Neural crest cell (in vitro differentiated cells): Measurements from ENCODE around the gene CAMKK2. TPM values are rescaled to one million over a fixed set of nuclear protein-coding genes. Genes with fewer than 3 reads are reported as not detected.
"Not testable (repeated sequence)": the region's sequence is repeated elsewhere in the genome, so short reads cannot be mapped to it uniquely, and the experiment has no call there.

ENCODE experiments used
- DNase-seq: peaks from one replicate; pipeline ENCODE4 v3.0.0; 2021; ENCODE audit warnings: low read depth, mixed read lengths, low spot score
- H3K27ac Mint-ChIP-seq: one replicate; pipeline ENCODE4 v1.8.0; 2021; ENCODE audit warnings: mild to moderate bottlenecking, mixed read lengths; ENCODE audit not compliant: unreplicated experiment
- H3K27me3 Mint-ChIP-seq: 2 replicates; pipeline ENCODE4 v1.8.0; 2021; ENCODE audit warnings: low read depth, mild to moderate bottlenecking, mixed read lengths
- H3K36me3 Mint-ChIP-seq: 2 replicates; pipeline ENCODE4 v1.8.0; 2021; ENCODE audit warnings: low read depth, mild to moderate bottlenecking, mixed read lengths
- H3K4me1 Mint-ChIP-seq: 2 replicates; pipeline ENCODE4 v1.8.0; 2021; ENCODE audit warnings: mixed read lengths
- H3K4me3 Mint-ChIP-seq: one replicate; pipeline ENCODE4 v1.8.0; 2021; ENCODE audit warnings: mild to moderate bottlenecking, mixed read lengths
- H3K9me3 Mint-ChIP-seq: 2 replicates; pipeline ENCODE4 v1.8.0; 2021; ENCODE audit warnings: mixed read lengths
- total RNA-seq: library from RNA; stranded (reverse); gene quantifications from 2 replicates; pipeline ENCODE4 v1.2.1, GENCODE V29; 2021
- TF ChIP-seq, protein P1 (sequence below): fragments of 200-600 bp; sonication (generic); conservative IDR thresholded peaks from 2 replicates; pipeline ENCODE4 v1.5.0; 2021; ENCODE audit warnings: antibody characterized with exemption, mild to moderate bottlenecking

CAMKK2 gene
- total RNA-seq, 1 donor from 2014 or later = 43.1 TPM

DNA sequence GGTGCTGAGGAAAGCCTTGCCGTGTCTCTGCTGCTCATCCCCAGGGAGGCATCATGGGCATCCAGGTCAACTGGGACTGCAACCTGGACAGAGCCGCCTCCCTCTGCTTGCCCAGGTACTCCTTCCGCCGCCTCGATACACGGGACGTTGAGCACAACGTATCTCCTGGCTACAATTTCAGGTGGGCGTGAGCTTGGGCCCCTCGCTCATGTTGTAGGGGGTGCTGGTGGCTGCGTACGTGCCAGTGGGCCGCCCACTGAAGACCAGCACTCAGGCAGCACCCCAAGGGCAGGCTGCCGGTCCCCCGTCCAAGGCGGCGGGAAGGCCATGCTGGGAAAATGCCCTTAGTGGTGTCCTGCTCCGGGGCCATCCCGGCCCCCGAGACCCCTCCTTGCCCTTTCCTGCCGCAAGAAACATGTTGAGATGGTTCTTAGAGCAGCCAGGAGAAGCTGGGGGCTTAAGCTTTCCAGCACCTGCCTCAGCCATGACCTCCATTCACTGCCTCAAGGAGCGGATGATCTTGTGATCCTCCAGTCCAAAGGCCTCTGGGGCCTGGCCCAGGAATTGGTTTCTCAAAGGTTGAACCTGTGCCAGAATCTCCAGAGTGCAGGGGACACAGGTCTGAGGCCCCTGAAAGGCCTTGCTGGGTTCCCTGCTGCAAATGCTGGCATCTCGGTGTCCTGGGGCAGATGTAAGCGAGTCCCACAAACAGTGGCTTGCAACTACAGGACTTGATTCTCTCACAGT is 67.4 kb downstream of the CAMKK2 start:
- Mint-ChIP-seq H3K4me1 (peaks cover 4% of the 10 kb centered on the region), H3K27me3 (no peaks in the 10 kb centered on the region), H3K4me3 (no peak overlapping the region), H3K27ac (no peak overlapping the region), H3K9me3 (no peaks in the 10 kb centered on the region), H3K36me3 (no peaks in the 10 kb centered on the region)
- TF ChIP-seq, protein P1, sequence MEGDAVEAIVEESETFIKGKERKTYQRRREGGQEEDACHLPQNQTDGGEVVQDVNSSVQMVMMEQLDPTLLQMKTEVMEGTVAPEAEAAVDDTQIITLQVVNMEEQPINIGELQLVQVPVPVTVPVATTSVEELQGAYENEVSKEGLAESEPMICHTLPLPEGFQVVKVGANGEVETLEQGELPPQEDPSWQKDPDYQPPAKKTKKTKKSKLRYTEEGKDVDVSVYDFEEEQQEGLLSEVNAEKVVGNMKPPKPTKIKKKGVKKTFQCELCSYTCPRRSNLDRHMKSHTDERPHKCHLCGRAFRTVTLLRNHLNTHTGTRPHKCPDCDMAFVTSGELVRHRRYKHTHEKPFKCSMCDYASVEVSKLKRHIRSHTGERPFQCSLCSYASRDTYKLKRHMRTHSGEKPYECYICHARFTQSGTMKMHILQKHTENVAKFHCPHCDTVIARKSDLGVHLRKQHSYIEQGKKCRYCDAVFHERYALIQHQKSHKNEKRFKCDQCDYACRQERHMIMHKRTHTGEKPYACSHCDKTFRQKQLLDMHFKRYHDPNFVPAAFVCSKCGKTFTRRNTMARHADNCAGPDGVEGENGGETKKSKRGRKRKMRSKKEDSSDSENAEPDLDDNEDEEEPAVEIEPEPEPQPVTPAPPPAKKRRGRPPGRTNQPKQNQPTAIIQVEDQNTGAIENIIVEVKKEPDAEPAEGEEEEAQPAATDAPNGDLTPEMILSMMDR = no peak
- DNase-seq = no peak

DNA sequence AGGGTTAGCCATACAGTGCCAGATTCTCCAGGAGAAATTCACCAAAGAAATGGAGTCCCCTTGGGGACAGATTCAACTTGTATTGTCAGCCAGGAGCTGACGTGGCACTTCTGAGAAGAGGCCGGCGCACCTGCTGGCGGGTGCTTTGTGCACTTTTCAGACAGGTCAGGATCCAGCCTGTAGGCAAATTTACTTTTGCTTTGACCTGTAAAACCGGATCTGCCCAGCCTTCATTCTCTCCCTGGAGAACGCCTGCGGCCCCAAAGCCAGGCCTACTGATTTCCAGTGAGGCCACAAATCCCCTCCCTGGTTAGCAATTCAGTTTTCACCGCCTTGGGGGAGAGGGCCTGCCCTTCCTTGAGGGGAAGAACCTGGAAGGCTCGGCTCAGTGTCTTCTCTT is 69.2 kb downstream of the CAMKK2 start:
- no peaks in the 10 kb centered on the region for H3K9me3 Mint-ChIP-seq
- no peak overlapping the region for H3K27ac Mint-ChIP-seq
- no peaks in the 10 kb centered on the region for H3K36me3 Mint-ChIP-seq
- peaks cover 4% of the 10 kb centered on the region for H3K4me1 Mint-ChIP-seq
- no peaks in the 10 kb centered on the region for H3K27me3 Mint-ChIP-seq
- H3K4me3 Mint-ChIP-seq = no peak overlapping the region
- no peak for DNase-seq
- TF ChIP-seq, protein P1 = no peak

DNA sequence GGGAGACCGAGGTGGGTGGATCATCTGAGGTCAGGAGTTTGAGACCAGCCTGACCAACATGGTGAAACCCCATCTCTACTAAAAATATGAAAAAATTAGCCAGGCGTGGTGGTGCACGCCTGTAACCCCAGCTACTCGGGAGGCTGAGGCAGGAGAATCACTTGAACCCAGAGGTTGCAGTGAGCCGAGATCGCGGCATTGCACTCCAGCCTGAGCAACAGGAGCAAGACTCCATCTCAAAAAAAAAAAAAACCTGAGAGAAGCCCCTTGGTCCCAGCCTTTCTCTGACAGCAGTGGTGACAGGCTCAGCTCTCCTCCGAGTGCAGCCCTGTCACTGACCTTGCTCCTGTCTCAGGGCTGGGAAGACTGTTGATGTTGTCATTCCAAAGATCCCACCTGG is 69.6 kb downstream of the CAMKK2 start:
- not testable (repeated sequence) for H3K4me3 Mint-ChIP-seq, H3K27ac Mint-ChIP-seq, H3K27me3 Mint-ChIP-seq, H3K4me1 Mint-ChIP-seq, H3K36me3 Mint-ChIP-seq, DNase-seq, H3K9me3 Mint-ChIP-seq

DNA sequence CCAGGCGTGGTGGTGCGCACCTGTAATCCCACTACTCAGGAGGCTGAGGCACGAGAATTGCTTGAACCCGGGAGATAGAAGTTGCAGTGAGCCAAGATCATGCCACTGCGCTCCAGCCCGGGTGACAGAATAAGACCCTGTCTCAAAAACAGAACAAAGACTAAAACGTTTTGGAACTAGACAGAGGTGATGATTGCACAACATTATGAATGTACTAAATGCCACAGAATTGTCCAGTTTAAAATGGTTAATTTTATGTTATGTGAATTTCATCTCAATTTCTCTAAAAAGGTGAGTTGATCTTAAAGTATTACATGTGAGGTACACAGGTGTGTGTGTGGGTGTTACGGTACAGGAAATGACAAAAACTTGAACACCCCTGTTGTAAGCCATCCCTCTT is 70.1 kb downstream of the CAMKK2 start:
- Mint-ChIP-seq H3K9me3 (no peaks in the 10 kb centered on the region), H3K36me3 (no peaks in the 10 kb centered on the region), H3K4me1 (peaks cover 4% of the 10 kb centered on the region), H3K27me3 (no peaks in the 10 kb centered on the region), H3K4me3 (no peak overlapping the region), H3K27ac (no peak overlapping the region)
- DNase-seq = no peak
- TF ChIP-seq, protein P1 = no peak

DNA sequence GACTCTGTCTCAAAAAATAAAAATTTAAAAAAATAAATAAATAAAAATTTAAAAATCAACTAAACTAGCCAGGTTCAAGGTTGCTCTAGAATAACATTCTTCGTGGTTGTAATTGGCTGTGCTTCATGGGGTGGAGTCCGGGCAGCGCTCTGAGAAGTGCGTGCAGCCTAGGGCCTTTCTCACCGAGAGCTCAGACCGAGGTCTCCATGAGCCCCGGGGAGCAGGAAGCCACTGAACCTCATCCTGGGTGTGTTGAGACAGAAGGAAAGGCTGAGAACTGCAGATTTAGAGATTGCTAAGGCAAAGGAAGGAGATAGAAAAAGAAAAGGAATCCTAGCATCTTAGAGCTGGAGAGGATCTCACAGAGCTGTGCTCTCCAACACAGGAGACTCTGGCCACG is 71.9 kb downstream of the CAMKK2 start:
- no peak for DNase-seq
- H3K4me3 Mint-ChIP-seq = no peak overlapping the region
- H3K27ac Mint-ChIP-seq = peak overlapping the region; percentile 66
- TF ChIP-seq, protein P1 = no peak
- H3K27me3 Mint-ChIP-seq = no peaks in the 10 kb centered on the region
- H3K4me1 Mint-ChIP-seq = no peaks in the 10 kb centered on the region
- no peaks in the 10 kb centered on the region for H3K9me3 Mint-ChIP-seq
- no peaks in the 10 kb centered on the region for H3K36me3 Mint-ChIP-seq
